ENCODE data around the gene PCDHA4.
"Not testable (repeated sequence)": the region's sequence is repeated elsewhere in the genome, so short reads cannot be mapped to it uniquely, and the experiment has no call there.

- TF ChIP-seq CTCF, POLR2AphosphoS5, POLR2A (IDR thresholded peaks at IDR 0.05): not testable (repeated sequence)
Observed at GRCh38 chr5:140808241-140808888, 1.5 kb downstream of the PCDHA4 start.

All from upper lobe of left lung (tissue), 4 donors.